ENCODE results near the gene PRR18.
A peak's percentile ranks its signal among the peaks of the same experiment; 100 is the strongest.

The PRR18 gene

DNA sequence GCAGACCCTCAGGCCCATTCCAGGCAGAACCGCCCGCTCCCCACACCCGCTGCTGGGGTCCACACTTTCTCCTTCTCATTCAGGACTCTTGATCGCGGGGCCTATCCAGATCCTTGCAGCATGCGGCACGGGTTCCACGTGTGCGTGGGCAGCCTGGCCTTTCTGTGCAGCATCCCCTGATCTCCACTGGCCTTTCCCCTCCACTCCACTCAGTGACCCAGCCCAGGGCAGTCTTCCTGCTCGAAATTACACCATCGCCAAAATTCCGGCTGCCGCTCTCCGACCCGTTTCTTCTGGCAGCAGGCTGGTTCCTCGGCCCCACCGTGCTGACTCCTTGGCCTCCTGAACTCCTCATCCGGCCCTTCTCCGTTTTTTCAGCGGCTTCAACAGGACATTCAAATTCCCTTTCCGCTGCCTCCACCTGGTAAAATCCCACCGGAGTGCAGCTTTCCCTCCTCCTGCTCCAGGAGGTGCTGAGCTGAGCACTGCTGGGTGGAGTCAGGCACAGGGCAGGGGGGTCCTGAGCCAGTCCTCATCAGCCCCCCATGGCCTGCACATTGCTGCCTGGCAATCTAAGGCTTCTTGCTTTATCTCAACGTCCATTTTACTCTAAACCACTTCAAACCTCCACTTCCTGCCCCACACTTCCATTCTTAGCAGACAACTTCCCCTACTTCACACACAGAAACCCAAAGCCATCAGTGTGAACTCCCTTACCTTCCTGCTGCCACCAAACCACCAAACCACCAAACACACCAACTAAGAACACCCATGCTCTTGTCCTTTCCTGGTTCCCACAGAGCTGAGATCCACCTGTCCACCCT lies 25.2 kb upstream of the PRR18 start:
- DNase-seq: peak; percentile 40 to 62

DNA sequence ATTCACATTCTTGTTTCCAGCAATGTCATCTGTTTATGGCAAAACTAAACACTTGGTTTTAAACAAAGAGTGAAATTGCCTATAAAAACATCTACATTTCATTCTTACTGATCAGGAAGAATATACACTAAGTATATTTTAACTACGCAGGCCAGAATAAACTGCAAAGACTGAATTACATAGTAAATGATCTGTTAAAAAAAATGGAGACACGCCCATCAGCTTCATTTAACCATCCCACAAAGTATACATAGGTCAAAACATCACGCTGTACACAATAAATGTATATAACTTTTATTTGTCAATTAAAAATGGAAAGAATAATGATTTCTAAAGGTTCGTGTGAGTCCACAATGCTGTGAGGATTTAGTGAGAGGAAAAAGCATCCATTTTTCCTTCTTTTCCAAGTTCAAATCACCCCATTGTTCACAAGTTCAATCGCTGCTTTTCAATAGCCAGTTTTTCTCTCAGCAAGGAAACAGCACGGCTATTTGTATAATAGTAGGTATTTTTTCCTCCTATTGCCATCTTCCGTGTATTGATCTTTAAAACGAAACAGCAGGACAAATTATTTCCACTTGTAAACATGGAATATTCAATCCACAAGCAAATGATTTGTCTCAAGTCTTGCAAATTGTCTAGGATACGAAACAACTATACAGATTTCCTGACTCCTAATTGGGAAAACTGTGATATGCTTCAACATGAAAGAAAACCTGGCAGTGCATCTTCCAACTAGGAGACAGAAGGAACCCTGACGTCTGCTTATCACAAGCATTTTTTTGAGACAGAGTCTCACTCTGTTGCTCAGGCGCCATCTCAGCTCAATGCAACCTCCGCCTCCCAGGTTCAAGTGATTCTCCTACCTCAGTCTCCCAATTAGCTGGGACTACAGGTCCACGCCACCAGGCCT lies 23.6 kb upstream of the PRR18 start:
- no peak for DNase-seq

DNA sequence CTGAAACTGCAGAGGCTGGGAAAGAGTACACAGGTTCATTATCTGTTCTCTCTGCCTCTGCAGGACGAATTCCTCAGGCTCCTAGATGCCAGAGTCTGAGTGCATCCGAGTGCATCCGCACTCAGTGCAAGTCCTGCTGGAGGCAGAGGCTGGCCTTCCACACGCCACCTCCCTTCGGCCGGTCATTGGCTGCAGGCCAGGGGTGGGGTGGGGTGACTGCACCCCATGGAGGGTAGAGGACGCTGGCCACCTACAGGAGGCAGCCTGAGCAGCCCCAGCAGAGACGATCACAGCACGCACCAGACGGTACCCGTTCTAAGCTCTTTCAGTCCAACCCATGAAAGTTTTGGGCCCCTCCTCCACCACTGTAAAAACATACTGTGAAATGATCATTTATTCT lies 22.4 kb upstream of the PRR18 start:
- no peak for DNase-seq

- DNase-seq: no peak
These were observed 17.3 kb upstream of the PRR18 start for GRCh38 chr6:166325383-166326042.

DNA sequence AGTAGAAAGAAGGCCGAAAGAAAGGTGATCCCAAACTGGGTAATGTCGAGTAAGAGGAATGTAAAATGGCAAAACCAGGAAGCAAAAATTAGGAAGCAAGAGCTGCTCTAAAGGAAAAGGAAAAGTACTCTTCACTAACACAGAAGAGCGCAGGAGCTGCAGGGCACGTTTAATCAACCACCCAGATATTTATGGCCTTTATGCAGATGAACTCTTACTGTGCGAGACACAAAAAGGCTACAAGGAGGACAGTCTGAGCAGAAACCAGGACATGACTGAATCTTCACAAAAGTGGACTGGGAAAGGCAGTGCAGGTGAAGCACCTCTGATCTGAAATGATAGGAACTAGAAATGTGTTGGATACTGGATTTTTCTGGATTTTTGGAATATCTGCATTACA lies 15.2 kb upstream of the PRR18 start:
- no peak for DNase-seq

DNA sequence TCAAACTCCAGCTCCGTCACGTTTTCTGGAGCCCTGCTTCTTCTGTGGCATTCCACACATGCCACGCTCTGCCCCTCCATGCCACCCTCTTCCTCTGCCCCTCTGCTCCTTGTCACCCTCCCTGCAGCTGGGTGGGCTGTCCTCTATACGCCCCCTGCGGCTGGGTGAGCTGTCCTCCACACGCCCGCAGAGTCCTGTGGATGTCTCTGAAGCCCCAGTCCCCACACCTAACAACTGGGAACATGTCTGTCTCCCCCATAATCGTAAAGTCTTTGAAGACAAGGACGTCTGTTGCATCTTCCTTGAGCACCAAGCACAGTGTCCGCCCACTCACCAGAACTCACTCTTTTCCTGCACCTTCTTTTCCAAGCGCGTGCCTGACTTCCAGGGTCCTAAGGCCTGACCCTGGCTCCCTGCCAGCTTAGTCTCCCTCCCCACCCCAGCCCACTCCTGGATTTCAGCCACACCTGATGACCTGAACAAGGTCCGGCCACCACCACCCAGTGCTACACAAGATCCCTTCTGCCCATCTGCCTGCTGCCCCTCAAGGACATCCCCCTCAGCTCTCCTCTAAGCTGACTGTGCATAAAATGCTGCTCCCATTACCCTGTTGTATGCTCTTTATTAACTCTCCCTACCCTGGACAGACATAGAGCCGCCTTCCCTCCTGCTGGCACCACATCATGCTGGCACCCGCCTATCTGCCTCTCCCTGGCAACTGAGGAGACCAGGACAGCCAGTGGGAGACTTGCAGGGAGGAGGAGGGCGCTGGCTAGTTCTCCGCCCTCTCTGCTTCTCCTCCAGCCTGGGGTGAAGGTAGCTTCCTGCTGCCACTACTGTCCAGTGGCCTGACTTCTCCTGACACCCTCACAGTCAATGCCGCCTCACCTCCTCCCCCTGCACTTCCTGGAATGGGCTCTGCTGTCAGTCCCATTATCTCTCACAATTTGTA lies 10.7 kb upstream of the PRR18 start:
- no peak for DNase-seq

GRCh38 chr6:166318227-166318626 lies 10.0 kb upstream of the PRR18 start:
- DNase-seq: no peak

- DNase-seq: no peak
These were observed 9.3 kb upstream of the PRR18 start for GRCh38 chr6:166317261-166318212.

DNA sequence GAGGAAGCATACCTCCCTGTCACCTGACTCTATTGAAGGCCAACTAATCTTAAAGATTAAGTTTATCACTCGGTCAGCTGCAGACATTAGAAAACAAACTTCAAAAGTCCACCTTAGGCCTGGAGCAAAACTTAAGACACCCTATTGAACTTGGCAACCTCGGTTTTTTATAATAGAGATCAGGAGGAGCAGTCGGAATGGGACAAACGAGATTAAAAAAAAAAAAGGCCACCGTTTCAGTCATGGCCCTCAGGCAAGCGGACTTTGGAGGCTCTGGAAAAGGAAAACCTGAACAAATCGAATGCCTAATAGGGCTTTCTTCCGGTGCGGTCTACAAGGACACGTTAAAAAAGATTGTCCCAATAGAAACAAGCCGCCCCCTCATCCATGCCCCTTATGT lies 7.2 kb upstream of the PRR18 start:
- DNase-seq: no peak

DNA sequence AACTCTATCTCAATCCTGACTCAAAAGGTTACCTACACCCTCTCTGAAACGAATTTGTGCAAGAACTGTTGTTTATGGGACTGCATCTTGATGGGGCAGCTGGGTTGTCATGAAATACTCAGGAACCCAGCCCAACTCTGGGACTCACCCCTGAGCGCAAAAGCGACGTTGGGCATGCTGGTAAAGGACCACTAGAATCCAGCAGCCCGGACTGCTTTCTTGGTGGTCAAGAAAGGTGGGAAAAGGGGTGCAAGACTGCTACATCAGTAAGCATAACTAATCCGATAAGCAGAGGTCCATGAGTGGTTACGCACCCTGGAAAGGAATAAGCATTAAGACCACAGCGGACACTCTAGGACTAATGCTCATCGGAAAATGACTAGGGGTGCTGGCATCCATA lies 6.3 kb upstream of the PRR18 start:
- no peak for DNase-seq

DNA sequence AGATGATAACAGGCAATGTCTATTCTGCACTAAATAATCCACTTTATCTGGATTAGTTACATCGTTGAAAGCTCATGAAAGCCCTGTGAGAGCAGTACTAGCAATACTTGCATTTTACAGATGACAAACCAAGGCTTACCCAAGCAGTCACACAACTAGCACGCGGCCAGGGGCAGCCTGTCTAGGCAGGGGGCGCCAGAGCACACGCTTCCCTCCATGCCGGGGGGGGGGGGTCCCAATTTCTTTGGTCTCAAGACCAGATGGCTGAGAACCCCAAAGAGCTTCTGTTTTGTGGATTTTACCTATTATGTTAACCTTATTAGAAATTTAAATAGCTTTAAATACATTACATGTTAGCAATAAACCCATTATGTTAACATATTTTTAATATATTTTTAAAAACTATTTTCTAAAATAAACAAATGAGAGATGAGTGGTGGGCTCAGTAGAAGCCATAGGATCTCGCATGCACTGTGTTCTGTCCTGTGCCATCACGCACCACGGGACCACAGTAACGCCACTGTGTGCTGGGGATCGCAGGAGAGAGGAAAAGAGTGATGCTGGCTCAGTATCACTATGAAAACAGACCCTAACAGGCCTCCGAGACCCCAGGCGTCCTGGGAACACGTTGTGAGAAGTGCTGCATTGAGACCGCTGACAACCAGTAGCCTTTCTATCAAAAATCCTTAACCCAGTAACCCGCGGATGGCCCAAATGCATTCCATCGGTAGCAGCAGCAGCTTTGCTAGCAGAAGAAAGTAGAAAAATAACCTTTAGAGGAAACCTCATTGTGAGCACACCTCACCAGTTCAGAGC lies 5.3 kb upstream of the PRR18 start:
- DNase-seq: peak; percentile 56 to 68

GRCh38 chr6:166312832-166313231 lies 4.6 kb upstream of the PRR18 start:
- no peak for DNase-seq

GRCh38 chr6:166310634-166311033 lies 2.4 kb upstream of the PRR18 start:
- DNase-seq: no peak

DNA sequence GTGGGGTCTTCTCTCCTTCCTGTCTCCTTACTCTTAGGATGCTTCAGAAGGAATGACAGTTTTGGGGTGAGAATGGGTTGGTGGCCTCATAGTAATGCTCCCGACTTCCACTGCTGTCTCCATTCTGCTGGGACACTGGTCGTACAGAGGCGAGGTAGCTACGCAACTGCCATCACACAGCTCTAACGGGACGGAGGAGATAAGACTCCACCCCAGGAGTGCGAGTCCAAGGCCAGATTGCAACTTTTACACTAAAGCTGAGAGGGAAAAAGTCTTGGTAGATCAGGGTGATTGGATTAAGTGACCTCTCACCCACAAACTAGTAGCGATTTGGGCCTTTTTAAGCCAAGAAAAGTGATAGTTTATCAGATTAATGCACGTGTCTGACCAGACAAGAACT lies 1.8 kb upstream of the PRR18 start:
- no peak for DNase-seq

GRCh38 chr6:166308769-166309589 lies 787 bp upstream of the PRR18 start:
- DNase-seq: no peak

GRCh38 chr6:166307082-166308032 lies 835 bp downstream of the PRR18 start:
- DNase-seq: no peak

DNA sequence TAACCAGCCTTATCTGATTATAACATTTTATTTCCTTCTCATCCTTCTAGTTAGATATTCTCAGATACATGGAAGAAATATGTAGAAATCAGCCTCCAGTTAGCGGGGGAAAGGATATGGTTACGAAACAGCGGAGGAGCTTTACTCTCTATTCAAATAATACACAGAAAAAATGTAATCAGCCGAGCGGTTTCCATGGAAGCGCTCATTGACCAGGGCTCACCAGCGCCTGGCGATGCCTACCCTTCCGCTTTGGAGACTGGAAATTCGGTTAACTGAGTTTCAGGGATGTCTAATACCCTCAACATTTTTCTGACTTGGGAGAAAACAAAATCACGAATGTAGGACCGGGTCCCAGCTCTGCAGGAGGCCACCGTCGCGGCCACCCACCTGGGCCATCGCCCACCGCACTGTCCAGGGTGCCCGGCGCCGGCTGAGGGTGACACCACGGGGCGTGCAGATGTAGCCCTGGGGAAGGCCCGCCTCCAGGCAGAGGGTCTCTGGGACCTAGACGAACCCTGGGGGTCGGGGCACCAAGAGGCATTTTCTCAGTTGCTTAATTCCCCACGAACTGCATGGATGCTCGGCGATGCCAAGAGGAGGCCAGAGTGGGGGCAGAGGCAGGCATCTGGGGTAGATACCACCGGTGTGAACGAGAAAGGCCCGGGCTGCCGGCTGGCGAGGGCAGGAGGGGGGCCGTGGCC lies 1.7 kb downstream of the PRR18 start:
- no peak for DNase-seq
